WTC11 (cell line): ENCODE measurements around the gene PLPPR4. TPM values are rescaled to one million over a fixed set of nuclear protein-coding genes. Genes with fewer than 3 reads are reported as not detected.

Experiments used
- ATAC-seq: fragments of 200-7000 bp; cut with Tn5 transposase; 2 replicates; pipeline ENCODE4 v1.10.0; 2021; ENCODE audit warnings: mild to moderate bottlenecking, moderate library complexity
- CTCF ChIA-PET: fragments of 300-600 bp; sonication (Branson Sonifier 250); formaldehyde crosslinking; loops from one replicate; lab custom pipeline; 2021; ENCODE audit warnings: antibody characterized with exemption; lab: Charles Lee
- POLR2A ChIA-PET: fragments of 350-600 bp; sonication (Branson Sonifier 250); formaldehyde crosslinking; loops from one replicate; lab custom pipeline; 2021; ENCODE audit warnings: antibody characterized with exemption; lab: Charles Lee
- DNase-seq: peaks from one replicate; pipeline ENCODE4 v3.0.0; 2021; ENCODE audit warnings: low spot score
- H3K27ac Mint-ChIP-seq: 2 replicates; pipeline ENCODE4 v1.8.0; 2021; ENCODE audit warnings: mixed read lengths
- H3K27me3 Mint-ChIP-seq: 2 replicates; pipeline ENCODE4 v1.8.0; 2021; ENCODE audit warnings: low read depth, mild to moderate bottlenecking, moderate library complexity, mixed read lengths
- H3K36me3 Mint-ChIP-seq: 2 replicates; pipeline ENCODE4 v1.8.0; 2021; ENCODE audit warnings: mixed read lengths
- H3K4me1 Mint-ChIP-seq: 2 replicates; pipeline ENCODE4 v1.8.0; 2022; ENCODE audit warnings: mixed read lengths
- H3K4me3 Mint-ChIP-seq: 2 replicates; pipeline ENCODE4 v1.8.0; 2021; ENCODE audit warnings: mild to moderate bottlenecking, moderate library complexity, mixed read lengths
- H3K9me3 Mint-ChIP-seq: 2 replicates; pipeline ENCODE4 v1.8.0; 2021; ENCODE audit warnings: mixed read lengths
- ATF1 ChIP-seq: sonication (generic); formaldehyde crosslinking; IDR thresholded peaks from 2 replicates; pipeline ENCODE4 v1.8.1; 2023; ENCODE audit warnings: mild to moderate bottlenecking, moderate library complexity, missing genetic modification reagents
- ETV6 ChIP-seq: sonication (generic); formaldehyde crosslinking; IDR thresholded peaks from 2 replicates; pipeline ENCODE4 v1.8.1; 2022; ENCODE audit warnings: mild to moderate bottlenecking, missing genetic modification reagents
- FOXP1 ChIP-seq: sonication (generic); formaldehyde crosslinking; IDR thresholded peaks from 2 replicates; pipeline ENCODE4 v1.8.0; 2022; ENCODE audit warnings: missing genetic modification reagents, mild to moderate bottlenecking, moderate library complexity, borderline replicate concordance
- GABPB1 ChIP-seq: sonication (generic); formaldehyde crosslinking; IDR thresholded peaks from 2 replicates; pipeline ENCODE4 v1.8.1; 2023; ENCODE audit warnings: mild to moderate bottlenecking, missing genetic modification reagents
- GTF2I ChIP-seq: fragments of 250-450 bp; sonication (Bioruptor Pico); conservative IDR thresholded peaks from 2 replicates; pipeline ENCODE4 v1.4.0; 2021; ENCODE audit warnings: mild to moderate bottlenecking
- IRF1 ChIP-seq: sonication (generic); formaldehyde crosslinking; IDR thresholded peaks from 2 replicates; pipeline ENCODE4 v1.8.0; 2023; ENCODE audit warnings: missing genetic modification reagents
- JUN ChIP-seq: sonication (generic); formaldehyde crosslinking; IDR thresholded peaks from 2 replicates; pipeline ENCODE4 v1.8.0; 2023; ENCODE audit warnings: mild to moderate bottlenecking, missing genetic modification reagents
- MLX ChIP-seq: sonication (generic); formaldehyde crosslinking; IDR thresholded peaks from 2 replicates; pipeline ENCODE4 v1.8.1; 2023; ENCODE audit warnings: mild to moderate bottlenecking, missing genetic modification reagents, moderate library complexity
- NFATC4 ChIP-seq: fragments of 250-450 bp; sonication (Bioruptor Pico); IDR thresholded peaks from 2 replicates; pipeline ENCODE4 v1.9.0; 2021; ENCODE audit warnings: mild to moderate bottlenecking
- NFE2L1 ChIP-seq: sonication (generic); formaldehyde crosslinking; IDR thresholded peaks from 2 replicates; pipeline ENCODE4 v1.8.1; 2023; ENCODE audit warnings: missing genetic modification reagents
- NR1H2 ChIP-seq: sonication (generic); formaldehyde crosslinking; IDR thresholded peaks from 2 replicates; pipeline ENCODE4 v1.9.0; 2021; ENCODE audit warnings: mild to moderate bottlenecking, moderate library complexity, missing genetic modification reagents
- OVOL2 ChIP-seq: fragments of 250-450 bp; sonication (Bioruptor Pico); IDR thresholded peaks from 2 replicates; pipeline ENCODE4 v1.9.0; 2021; ENCODE audit warnings: mild to moderate bottlenecking, borderline replicate concordance
- PRRX2 ChIP-seq: fragments of 250-450 bp; sonication (Bioruptor Pico); IDR thresholded peaks from 2 replicates; pipeline ENCODE4 v1.8.0; 2021; ENCODE audit warnings: mild to moderate bottlenecking
- SMAD3 ChIP-seq: sonication (generic); formaldehyde crosslinking; IDR thresholded peaks from 2 replicates; pipeline ENCODE4 v1.8.0; 2022; ENCODE audit warnings: missing genetic modification reagents, mild to moderate bottlenecking, borderline replicate concordance
- SOX15 ChIP-seq: fragments of 250-450 bp; sonication (Bioruptor Pico); IDR thresholded peaks from 2 replicates; pipeline ENCODE4 v1.9.0; 2021; ENCODE audit warnings: mild to moderate bottlenecking
- TEAD4 ChIP-seq: sonication (generic); formaldehyde crosslinking; IDR thresholded peaks from 2 replicates; pipeline ENCODE4 v1.8.0; 2022; ENCODE audit warnings: mild to moderate bottlenecking, missing genetic modification reagents
- ZBTB21 ChIP-seq: sonication (generic); formaldehyde crosslinking; IDR thresholded peaks from 2 replicates; pipeline ENCODE4 v1.8.1; 2023; ENCODE audit warnings: mild to moderate bottlenecking, missing genetic modification reagents, borderline replicate concordance
- ZNF138 ChIP-seq: sonication (generic); formaldehyde crosslinking; conservative IDR thresholded peaks from 2 replicates; pipeline ENCODE4 v1.8.1; 2022; ENCODE audit warnings: mild to moderate bottlenecking, moderate library complexity, missing genetic modification reagents
- ZNF423 ChIP-seq: fragments of 250-450 bp; sonication (Bioruptor Pico); IDR thresholded peaks from 2 replicates; pipeline ENCODE4 v2.1.2; 2022; ENCODE audit warnings: mild to moderate bottlenecking, moderate library complexity
- ZNF532 ChIP-seq: fragments of 250-450 bp; sonication (Bioruptor Pico); IDR thresholded peaks from 2 replicates; pipeline ENCODE4 v1.9.0; 2021; ENCODE audit warnings: mild to moderate bottlenecking, borderline replicate concordance
- total RNA-seq: library from RNA; stranded (reverse); gene quantifications from 3 replicates; pipeline ENCODE4 v1.2.3, GENCODE V29; 2021
- TF ChIP-seq, protein P1 (sequence below): fragments of 250-450 bp; sonication (Bioruptor Pico); IDR thresholded peaks from 2 replicates; pipeline ENCODE4 v2.1.2; 2022; ENCODE audit warnings: mild to moderate bottlenecking, moderate library complexity
- TF ChIP-seq, protein P2 (sequence below): fragments of 250-450 bp; sonication (Bioruptor Pico); IDR thresholded peaks from 2 replicates; pipeline ENCODE4 v1.9.0; 2021; ENCODE audit warnings: mild to moderate bottlenecking
- TF ChIP-seq, protein P3 (sequence below): sonication (generic); formaldehyde crosslinking; IDR thresholded peaks from 2 replicates; pipeline ENCODE4 v1.8.1; 2022; ENCODE audit warnings: mild to moderate bottlenecking, moderate library complexity, missing genetic modification reagents

Gene PLPPR4
- total RNA-seq, 1 experiment from 2014 or later = 1.3 TPM

- no peak for TF ChIP-seq ZNF532 (CRISPR knock-in tag)
- TF ChIP-seq IRF1 (CRISPR knock-in tag) = no peak
- TF ChIP-seq NR1H2 (CRISPR knock-in tag) = no peak
- TF ChIP-seq, protein P1, sequence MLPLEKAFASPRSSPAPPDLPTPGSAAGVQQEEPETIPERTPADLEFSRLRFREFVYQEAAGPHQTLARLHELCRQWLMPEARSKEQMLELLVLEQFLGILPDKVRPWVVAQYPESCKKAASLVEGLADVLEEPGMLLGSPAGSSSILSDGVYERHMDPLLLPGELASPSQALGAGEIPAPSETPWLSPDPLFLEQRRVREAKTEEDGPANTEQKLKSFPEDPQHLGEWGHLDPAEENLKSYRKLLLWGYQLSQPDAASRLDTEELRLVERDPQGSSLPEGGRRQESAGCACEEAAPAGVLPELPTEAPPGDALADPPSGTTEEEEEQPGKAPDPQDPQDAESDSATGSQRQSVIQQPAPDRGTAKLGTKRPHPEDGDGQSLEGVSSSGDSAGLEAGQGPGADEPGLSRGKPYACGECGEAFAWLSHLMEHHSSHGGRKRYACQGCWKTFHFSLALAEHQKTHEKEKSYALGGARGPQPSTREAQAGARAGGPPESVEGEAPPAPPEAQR (CRISPR knock-in tag) = no peak
- TF ChIP-seq NFATC4 (CRISPR knock-in tag) = no peak
- TF ChIP-seq SMAD3 (CRISPR knock-in tag) = no peak
- TF ChIP-seq ZNF138 = no peak
Measured at GRCh38 chr1:99328171-99328570, 63.9 kb downstream of the PLPPR4 start (continued).

- no peak for TF ChIP-seq JUN (CRISPR knock-in tag)
- no peak for TF ChIP-seq ATF1 (CRISPR knock-in tag)
- no peak for TF ChIP-seq ZBTB21 (CRISPR knock-in tag)
- TF ChIP-seq IRF1 (CRISPR knock-in tag) = no peak
- TF ChIP-seq MLX = no peak
- no peak for TF ChIP-seq NFATC4 (CRISPR knock-in tag)
- no peak for TF ChIP-seq ZNF423 (CRISPR knock-in tag)
- TF ChIP-seq OVOL2 (CRISPR knock-in tag) = no peak
- TF ChIP-seq, all 79 proteins: peak for 0
- H3K4me1 Mint-ChIP-seq = peaks cover 41% of the 10 kb centered on the region
- DNase-seq (no peak), ATAC-seq (no peak)
- CTCF ChIA-PET = no interaction called here
- no peaks in the 10 kb centered on the region for H3K9me3 Mint-ChIP-seq
- no peak overlapping the region for H3K27ac Mint-ChIP-seq
- no peaks in the 10 kb centered on the region for H3K27me3 Mint-ChIP-seq
- H3K4me3 Mint-ChIP-seq = no peak overlapping the region
- H3K36me3 Mint-ChIP-seq = no peaks in the 10 kb centered on the region
- POLR2A ChIA-PET = no interaction called here
Measured at GRCh38 chr1:99331083-99331482, 66.8 kb downstream of the PLPPR4 start.

GRCh38 chr1:99331636-99332035, 67.3 kb downstream of the PLPPR4 start:
- Mint-ChIP-seq H3K36me3 (no peaks in the 10 kb centered on the region), H3K27ac (no peak overlapping the region), H3K27me3 (no peaks in the 10 kb centered on the region), H3K4me3 (no peak overlapping the region), H3K4me1 (peaks cover 39% of the 10 kb centered on the region), H3K9me3 (no peaks in the 10 kb centered on the region)
- CTCF ChIA-PET = no interaction called here
- POLR2A ChIA-PET = no interaction called here
- ATAC-seq (no peak), DNase-seq (no peak)
- TF ChIP-seq FOXP1 = no peak
- no peak for TF ChIP-seq TEAD4
- no peak for TF ChIP-seq GABPB1 (CRISPR knock-in tag)
- TF ChIP-seq GTF2I (CRISPR knock-in tag) = no peak
- TF ChIP-seq SOX15 (CRISPR knock-in tag) = no peak
- TF ChIP-seq, protein P2, sequence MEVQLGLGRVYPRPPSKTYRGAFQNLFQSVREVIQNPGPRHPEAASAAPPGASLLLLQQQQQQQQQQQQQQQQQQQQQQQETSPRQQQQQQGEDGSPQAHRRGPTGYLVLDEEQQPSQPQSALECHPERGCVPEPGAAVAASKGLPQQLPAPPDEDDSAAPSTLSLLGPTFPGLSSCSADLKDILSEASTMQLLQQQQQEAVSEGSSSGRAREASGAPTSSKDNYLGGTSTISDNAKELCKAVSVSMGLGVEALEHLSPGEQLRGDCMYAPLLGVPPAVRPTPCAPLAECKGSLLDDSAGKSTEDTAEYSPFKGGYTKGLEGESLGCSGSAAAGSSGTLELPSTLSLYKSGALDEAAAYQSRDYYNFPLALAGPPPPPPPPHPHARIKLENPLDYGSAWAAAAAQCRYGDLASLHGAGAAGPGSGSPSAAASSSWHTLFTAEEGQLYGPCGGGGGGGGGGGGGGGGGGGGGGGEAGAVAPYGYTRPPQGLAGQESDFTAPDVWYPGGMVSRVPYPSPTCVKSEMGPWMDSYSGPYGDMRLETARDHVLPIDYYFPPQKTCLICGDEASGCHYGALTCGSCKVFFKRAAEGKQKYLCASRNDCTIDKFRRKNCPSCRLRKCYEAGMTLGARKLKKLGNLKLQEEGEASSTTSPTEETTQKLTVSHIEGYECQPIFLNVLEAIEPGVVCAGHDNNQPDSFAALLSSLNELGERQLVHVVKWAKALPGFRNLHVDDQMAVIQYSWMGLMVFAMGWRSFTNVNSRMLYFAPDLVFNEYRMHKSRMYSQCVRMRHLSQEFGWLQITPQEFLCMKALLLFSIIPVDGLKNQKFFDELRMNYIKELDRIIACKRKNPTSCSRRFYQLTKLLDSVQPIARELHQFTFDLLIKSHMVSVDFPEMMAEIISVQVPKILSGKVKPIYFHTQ (CRISPR knock-in tag) = no peak
- TF ChIP-seq NFE2L1 (CRISPR knock-in tag) = no peak
- no peak for TF ChIP-seq JUN (CRISPR knock-in tag)
- TF ChIP-seq, protein P3, sequence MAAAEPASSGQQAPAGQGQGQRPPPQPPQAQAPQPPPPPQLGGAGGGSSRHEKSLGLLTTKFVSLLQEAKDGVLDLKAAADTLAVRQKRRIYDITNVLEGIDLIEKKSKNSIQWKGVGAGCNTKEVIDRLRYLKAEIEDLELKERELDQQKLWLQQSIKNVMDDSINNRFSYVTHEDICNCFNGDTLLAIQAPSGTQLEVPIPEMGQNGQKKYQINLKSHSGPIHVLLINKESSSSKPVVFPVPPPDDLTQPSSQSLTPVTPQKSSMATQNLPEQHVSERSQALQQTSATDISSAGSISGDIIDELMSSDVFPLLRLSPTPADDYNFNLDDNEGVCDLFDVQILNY (CRISPR knock-in tag) = no peak
- TF ChIP-seq OVOL2 (CRISPR knock-in tag) = no peak
- no peak for TF ChIP-seq PRRX2 (CRISPR knock-in tag)
- no peak for TF ChIP-seq ETV6 (CRISPR knock-in tag)
